GM12874 (cell line): ENCODE data around the gene FOLH1.

Experiments used
- TF ChIP-seq, protein P1 (sequence below): IDR thresholded peaks from 2 replicates; pipeline ENCODE4 v1.5.1; 2011; ENCODE audit warnings: low read depth, mild to moderate bottlenecking, control low read depth, low read length, moderate library complexity; ENCODE audit not compliant: insufficient read depth

FOLH1 gene

DNA sequence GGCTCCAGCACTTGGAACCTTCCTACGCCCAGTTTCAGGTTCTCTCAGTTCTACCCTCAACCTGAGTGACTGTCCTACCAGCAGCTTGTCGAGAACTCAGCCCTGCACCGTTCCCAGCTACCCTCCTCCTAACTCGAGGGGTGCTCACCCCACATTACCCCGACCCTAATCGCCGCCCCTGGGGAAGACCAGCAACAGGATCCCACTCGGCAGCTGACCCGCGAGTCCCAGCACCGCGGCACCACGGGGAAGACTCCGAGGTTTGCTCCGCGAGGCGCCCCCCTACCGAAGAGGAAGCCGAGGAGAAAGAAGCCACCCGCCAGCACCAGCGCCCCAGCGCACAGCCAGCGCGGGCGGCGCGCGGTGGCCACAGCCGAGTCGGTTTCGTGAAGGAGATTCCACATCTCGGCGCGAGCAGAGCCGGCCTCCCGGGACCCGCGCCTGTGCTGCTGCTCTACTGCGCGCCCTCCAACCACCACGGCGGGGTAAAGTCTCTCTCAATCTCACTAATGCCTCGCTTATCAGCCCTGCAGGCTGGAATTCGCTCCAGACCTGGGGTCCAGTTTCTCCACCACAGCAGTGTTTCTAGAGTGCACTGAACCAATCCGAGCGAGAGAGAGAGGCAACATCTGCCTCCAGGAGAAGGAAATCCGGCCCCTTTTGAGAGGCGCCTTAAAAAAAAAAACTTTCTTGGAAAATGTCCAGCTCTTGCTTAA is at the start of gene FOLH1:
Gene FOLH1, minus strand, starts transcription at position 597 of the 716 bp plus-strand sequence. Its CDS starts 193 bp downstream, at position 404.
- TF ChIP-seq, protein P1, sequence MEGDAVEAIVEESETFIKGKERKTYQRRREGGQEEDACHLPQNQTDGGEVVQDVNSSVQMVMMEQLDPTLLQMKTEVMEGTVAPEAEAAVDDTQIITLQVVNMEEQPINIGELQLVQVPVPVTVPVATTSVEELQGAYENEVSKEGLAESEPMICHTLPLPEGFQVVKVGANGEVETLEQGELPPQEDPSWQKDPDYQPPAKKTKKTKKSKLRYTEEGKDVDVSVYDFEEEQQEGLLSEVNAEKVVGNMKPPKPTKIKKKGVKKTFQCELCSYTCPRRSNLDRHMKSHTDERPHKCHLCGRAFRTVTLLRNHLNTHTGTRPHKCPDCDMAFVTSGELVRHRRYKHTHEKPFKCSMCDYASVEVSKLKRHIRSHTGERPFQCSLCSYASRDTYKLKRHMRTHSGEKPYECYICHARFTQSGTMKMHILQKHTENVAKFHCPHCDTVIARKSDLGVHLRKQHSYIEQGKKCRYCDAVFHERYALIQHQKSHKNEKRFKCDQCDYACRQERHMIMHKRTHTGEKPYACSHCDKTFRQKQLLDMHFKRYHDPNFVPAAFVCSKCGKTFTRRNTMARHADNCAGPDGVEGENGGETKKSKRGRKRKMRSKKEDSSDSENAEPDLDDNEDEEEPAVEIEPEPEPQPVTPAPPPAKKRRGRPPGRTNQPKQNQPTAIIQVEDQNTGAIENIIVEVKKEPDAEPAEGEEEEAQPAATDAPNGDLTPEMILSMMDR: no peak

DNA sequence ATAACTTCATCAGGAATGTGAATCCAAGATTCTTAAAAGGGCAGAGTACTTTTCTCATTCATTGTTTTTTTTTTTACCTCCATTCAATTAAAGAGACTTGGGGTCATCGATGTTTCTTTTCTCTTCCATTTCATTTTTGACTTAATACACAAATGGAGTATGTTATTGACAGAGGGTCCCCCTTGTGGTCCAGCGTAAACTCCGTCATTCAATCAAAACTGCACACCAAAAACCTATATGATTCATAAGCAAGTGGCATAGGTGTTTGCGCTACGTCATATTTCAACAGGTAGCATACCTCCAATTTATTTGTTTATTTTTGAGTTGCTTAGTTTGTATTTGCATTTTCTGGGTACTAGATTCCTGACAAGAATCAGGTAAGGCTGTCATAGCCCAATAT is 12.7 kb upstream of the FOLH1 start:
- TF ChIP-seq, protein P1: no peak

DNA sequence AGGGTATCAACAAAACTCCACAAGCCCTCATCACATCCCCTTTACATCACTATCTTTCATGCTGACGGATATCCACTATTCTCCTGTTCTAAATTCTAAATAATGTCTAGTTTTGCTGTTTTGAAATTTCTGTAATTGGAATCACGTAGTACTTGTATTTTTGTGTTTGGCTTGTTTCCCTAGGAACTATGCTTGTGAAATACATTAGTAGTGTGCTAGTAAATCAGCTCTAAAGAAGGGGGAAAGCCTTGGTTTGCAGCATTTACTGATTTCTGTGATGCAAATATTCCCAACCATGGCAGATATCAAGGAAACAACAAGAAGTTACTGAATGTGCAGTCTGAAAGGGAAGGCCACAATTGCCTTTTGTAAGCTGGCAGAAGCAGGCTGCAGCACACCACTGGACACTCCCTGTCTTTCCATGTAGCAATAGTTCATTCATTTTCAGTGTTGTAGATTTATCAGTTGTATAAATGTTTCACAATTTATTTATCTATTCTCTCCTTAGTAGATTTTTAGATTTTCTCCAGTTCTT is 4.7 kb upstream of the FOLH1 start:
- TF ChIP-seq, protein P1: no peak

DNA sequence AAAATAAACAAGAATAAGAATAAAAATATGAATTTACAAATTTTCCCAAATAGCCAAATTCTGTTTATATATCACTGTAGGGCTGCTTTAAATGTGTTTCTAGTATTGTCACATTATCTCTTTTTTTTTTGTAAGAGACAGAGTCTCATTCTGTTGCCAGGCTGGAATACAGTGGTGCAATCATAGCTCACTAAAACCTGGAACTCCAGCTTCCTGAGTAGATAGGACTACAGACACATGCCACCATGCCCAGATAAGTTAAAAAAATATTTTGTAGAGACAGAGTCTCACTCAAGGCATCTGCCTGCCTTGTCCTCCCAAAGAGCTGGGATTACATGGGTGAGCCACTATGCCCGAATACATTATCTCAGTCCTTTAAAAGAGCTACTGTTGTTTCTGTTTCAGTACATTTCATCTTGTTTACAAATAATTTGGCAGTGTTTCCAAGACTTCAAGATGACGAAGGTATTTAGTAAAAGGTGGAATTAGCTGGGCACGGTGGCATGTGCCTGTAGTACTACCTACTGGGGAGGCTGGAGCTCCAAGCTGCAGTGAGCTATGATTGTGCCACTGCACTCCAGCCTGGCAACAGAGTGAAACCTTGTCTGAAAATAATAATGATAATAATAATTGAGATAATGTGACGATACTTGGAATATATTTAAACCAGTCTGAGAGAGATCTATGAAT is 6.0 kb downstream of the FOLH1 start:
- TF ChIP-seq, protein P1: no peak

DNA sequence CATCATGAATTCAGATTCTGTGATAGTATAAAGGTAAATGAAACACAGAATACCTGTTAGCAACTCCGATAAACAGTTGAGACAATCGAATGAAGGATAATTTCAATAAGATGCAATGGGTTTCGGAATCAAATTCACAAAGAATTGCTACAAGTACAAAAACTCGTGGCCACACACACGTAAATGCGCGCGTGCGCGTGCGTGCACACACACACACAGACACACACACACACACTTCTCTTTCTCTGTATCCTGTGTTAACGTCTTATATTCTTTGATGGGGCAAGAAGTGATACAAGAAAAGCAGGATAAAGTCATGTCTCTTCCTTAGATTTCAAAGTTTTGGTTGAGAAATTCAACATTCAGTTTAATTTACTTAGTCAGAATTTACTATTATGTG is 57.2 kb downstream of the FOLH1 start:
- TF ChIP-seq, protein P1: no peak
